Measurements from ENCODE around the gene CCN5.

DNA sequence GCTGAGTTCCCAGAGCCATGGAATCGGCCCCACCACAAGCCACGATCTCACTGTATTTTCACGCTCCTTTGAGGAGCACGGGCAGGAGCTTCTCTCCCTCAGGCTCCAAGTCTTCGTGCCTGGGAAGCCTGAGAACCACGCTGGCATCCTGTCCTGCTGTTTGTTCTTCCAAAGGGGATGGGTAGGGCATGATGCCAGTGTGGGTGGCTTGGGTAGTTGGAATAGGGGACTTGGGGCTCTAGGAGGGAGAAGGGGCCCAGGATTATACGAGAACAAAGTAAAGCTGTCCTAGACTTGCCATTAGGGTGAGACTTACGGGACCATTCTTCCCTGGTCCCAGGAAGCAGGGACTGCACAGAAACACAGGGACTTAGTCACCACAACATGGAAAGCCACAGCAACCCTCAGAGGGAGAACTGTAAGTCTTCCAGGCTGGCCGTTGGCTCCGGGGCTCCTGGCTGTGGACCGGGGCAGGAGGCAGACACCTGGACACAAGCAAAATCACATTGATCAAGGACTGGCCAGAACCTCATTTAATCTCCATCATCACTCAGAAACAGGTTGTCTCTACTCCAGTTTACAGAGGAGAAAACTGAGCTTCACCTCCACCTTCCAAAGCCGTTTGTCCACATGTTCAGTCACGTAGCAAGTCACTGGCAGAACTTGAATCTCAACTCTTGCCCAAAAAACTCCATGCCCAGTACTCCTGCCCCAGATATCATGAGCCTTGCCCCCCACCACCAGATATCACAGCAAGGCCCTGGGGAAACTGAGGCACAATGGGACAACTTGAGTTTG lies 1.3 kb downstream of the CCN5 start:
- TF ChIP-seq, protein P1, sequence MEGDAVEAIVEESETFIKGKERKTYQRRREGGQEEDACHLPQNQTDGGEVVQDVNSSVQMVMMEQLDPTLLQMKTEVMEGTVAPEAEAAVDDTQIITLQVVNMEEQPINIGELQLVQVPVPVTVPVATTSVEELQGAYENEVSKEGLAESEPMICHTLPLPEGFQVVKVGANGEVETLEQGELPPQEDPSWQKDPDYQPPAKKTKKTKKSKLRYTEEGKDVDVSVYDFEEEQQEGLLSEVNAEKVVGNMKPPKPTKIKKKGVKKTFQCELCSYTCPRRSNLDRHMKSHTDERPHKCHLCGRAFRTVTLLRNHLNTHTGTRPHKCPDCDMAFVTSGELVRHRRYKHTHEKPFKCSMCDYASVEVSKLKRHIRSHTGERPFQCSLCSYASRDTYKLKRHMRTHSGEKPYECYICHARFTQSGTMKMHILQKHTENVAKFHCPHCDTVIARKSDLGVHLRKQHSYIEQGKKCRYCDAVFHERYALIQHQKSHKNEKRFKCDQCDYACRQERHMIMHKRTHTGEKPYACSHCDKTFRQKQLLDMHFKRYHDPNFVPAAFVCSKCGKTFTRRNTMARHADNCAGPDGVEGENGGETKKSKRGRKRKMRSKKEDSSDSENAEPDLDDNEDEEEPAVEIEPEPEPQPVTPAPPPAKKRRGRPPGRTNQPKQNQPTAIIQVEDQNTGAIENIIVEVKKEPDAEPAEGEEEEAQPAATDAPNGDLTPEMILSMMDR (IDR thresholded peaks at IDR 0.05), result no peak
- TF ChIP-seq POLR2A (IDR thresholded peaks at IDR 0.05), result no peak
